HG03095 (cell line): ENCODE data around the gene PRKD2.

Source experiments
- ATAC-seq: cut with Tn5 transposase; IDR thresholded peaks from one replicate; pipeline ENCODE4 v1.9.1; 2021; ENCODE audit warnings: moderate library complexity; ENCODE audit not compliant: unreplicated experiment

Gene PRKD2

DNA sequence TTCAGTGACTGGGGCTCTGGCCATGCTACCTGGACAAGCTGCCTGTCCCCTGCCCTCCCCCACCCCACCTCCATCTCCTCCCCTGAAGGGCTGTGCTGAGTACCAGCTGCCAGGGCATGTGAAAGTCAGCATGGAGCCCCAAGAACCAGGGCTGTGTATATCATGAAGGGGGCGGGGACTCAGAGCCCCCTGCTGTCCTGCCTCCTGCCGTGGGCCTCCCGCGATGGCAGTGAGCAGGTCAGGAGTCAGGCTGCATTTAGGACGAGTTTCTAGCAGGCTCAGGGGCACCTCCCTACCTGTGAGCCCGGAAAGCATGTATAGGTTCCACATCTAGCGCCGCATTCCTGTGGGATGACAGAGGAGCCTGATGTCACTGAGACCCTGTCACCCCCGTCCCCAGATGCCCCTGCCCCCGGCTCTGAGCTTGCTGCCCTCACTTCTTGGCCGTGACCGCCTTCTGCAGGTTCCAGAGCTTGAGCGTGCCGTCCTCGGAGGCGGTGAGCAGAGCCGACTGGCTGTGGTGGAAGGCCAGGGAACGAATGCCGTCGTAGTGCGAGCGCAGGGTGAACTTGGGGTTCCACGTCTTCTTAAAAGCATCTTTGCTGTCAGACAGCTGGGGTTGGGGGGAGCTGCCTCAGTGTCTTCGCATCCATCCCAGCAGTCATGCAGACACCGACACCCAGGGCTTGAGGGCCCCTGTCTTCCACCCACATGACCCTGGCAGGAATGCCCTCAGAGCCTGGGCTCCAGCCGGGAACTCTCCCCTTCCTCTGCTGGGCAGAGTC is 8.3 kb upstream of the PRKD2 start:
- no peak for ATAC-seq

DNA sequence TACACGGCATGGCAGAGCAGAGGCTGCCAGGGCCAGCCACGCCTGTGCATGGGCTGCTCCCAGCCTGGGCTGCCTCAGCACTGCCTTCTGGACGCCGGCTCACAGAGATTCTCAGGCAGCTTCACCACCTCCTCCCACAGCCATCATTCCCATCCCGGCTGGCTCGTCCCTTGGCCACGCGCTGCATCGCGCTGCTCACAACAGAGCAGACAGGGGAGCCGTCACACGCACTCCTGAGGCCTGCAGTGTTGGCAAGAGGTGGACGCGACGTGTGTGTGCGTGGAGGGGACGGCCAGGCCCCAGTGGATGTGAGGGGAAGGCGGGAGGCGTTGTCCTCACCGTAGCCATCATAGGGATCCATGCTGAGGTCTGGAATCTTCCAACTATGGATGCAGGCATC is 7.6 kb upstream of the PRKD2 start:
- no peak for ATAC-seq

DNA sequence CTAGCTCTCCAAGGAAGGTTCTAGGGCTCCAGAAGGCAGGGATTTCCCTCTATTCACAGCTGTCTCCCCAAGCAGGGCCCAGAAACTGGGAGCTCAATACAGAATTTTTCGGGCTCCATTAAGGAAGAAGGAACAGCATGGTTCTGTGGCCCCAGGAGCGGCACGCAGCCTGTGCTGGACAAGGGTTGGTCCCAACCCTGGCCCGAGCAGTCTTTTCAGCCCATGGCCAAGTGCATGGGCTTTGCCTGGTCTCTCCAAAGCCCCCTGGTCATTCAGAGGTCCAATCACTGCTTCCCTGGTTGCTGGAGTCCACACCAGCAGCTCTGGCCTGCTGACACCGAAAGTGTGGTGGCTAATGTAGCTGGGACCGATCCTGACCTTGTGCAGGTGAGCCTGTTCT is 6.6 kb upstream of the PRKD2 start:
- ATAC-seq: no peak

DNA sequence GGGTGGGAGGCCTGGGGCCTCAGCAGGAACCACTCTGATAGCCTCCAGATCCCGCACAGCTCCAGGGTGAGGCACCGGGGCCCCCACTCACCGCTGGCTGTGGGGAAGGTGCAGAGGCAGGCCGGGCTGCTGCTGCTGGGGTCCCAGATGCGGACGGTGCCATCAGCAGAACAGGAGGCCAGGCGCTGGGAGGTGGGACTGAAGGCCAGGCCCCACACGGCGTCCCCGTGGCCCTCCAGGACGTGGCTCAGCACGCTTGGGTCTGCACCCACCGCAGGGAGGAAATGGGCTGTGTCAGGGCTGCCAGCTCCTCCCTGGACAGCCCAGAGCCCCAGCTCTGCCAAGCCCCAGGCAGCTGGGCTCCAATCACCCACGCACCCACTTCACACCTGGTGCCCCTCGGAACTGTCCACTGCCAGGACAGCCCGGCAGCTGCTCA is 6.1 kb upstream of the PRKD2 start:
- ATAC-seq: no peak

DNA sequence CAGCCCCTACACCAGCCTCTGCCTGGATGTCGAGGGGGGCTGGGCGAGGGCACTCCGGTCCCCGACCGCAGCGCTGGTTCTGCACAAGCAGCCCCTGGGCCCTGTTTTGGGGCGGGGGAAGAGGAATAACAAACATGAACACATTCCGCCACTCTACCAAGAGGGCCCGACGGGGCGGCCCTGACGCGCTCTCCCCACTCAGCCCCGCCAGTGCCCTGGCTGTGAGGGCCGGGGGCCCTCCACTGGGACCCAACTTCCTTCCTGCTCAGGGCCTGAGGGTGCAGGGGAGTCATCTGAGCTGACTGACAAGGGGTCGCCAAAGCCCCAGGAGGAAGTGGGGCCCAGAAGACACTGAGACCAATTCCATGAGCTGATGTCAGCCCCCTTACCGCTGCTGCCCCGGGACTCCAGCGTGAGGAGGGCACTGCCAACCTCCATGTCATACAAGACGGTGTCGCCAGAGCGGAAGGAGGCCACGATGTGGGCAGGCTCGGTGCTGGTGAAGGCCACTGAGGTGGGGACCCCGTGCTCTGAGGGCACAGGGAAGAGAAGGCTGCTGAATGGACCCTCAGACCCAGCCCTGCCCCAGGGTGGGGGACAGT is 5.6 kb upstream of the PRKD2 start:
- no peak for ATAC-seq

DNA sequence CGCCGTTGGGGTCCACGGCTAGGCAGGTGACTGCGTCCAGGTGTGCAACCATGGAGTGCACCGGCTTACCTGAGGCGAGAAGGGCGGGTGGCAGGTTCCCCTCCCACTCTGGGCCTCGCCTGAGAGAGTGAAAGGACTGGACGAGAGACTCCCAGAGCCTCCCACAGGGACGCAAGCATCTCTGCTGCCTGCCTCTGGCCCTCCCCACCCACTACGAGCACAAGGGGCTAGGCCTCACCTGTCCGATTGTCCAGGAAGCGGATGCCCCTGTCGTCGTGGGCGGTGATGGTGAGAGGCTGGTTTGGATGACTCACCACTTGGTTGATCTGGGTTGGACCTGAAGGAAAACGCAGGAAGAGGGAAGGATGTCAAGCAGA is 5.1 kb upstream of the PRKD2 start:
- no peak for ATAC-seq

DNA sequence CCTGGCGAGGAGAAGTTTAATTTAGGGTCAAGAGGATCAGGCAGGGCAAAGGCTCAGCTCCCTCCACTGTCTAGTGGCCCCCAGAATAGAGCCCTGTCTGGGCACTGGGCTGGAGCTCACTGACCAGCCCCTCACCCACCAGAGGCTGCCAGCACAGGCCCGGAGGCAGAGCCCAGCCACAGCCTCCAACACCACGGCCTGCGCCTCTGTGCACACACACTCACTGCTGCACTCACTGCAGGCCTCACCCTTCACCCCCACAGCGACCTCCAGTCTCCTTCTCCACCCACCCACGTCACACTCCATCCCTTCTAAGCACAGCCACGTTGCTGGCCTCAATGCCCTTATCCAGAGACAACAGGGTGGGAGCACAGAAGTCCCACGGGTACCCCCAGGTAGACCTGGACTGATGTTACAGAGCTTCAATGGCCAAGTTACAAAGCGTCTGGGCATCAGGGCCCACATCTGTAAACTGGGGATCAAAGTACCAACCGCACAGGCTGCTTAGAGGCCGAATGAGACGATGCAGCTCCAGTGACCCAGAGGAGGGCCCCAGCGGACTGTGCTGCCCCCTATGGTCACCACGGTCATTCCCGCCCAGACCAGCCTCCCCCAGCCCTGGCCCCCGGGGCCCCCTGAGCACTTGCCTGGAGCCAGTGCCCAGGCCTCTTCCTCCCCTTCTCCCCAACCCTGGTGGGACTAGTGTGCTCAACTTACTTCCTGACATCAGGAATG is 4.5 kb upstream of the PRKD2 start:
- no peak for ATAC-seq

DNA sequence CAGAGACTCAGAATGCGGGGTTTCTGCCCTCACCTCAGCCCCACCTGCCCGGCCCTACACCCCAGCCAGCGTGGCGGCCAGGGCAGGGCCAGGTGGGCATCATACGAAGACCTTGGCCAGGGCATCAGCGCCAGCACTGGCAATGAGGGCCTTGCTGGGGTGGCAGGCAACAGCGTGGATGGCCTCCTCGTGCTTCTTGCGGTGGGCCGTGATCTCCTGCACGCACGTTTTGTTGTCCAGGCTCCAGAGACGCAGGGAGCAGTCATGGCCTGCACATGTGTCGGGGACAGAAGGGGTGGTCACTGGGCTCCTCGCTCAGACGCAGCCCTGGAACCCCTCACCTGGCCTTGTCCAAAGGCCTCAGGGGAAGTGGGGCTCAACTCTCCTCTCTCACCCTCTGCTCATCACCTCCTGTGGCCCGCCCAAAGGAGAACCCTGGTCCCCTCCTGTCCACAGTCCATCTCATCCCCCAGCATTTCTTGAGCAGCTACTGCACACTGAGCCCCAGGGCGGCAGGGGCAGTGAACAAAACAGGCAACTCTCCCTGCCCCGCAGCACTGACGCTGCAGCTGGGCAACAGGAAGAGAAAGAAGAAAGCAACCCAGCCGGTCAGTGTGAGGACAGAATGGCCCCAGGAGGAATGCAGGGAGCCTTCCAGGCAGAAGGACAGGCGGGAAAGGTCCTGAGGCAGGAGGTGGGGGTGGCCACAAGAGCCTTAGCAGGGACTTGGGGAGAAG is 3.8 kb upstream of the PRKD2 start:
- ATAC-seq: no peak

DNA sequence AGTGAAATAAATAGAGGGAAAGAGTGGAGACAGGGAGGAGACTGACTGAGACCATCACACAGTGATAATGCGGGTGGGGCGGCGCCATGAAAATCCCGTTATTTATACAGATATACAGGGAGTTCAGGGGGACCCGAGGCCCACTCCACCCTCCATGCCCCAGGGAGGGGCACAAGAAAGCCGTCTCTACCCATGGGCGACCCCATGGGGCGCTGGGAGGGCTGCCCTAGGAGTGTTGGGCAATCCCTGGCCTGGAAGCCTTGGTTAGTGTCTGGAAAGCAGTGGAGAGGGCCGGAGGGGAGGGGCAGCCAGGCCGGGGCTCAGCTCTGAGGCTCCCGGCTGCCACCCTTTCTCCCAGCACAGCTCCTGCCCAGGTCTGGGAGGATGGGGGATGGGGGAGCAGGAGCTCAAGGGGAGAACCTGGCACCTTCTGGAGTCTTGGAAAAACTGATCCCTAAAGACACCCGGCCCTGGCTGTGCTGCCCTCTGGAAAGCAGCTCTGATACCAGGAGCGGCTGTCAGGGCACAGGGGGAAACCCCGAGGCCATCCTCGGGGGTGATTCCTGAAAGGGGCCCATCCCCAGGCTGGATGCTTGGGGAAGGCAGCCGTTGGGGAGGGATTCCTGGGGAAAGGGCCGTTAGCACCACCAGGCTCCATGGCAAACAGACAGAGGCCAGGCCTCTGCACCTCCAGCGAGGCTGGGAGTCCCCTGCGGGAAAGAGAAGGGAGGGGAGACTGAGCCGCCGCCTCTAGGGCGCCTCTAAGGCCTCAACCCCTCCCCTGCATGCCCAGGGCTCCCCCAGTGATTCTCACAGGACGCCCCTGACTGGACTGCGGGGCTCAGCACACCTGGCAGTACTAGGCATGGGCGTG is 3.0 kb upstream of the PRKD2 start:
- ATAC-seq: no peak

DNA sequence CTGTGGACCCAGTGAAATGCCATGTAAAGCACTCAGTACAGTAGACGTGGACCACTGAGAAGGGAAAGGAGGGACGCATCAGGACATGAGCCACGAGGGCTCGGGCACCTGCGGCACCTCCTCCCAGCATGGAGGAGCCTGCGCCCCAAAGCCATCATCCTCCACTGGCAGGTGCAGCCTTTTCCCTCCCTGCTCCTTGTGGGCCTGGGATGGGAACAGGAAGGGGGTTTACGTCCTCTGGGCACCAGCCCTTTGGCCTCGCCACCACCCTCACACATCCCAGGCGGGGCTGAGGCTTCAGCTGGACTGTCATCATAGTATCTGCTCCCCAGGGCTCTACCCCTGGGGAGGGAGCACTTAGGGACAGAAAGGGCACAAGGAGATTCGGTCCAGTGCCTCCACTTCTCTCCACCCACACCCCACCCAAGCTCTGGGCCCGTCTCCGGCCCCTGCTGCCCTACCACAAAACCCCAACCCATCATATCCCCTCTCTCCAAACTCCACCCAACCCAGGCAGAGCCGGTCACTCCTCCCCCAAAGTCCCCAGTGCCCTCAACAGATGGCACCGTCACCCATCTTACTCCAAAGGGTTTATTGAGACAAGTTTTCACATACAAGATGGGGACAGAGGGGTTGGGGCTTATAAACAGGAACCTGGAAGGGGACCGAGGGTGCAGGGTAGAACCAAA is 2.2 kb upstream of the PRKD2 start:
- ATAC-seq: no peak

DNA sequence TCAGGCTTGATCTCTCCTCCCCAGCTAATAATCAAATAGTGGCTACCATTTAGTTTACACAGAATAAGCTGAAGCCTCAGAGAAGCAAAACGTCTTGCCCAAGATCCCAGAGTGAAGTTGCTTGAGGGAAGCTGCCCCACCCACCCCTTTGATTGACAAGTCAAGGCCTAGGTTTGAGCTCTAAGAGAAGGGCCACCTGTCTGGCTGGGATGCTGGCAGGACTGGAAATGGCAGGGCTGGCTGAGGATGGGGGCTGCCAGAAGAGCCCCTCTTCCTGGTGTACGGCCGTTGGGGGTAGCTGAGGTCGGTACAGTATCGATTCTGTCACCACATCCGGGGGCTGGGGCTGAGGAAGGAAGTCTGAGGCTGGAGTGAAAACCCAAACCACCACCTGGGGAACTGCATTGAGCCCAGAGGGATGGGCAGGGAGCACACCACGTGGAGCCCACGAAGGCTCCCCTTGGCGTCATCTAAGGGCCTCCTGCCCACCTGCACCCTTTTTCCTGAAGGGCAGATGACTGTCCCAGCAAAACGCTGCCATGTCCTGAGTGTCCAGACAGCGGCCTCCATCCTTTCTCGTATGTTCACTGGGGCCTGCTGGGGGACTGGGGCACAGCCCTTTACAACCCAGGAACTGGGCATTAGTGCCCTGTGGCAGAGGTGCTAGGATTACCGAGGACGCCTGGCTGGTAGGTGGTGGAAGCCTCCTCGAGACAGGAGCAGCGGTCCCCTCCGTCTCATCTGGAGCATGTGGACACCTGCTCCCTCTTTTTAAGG is 1.4 kb upstream of the PRKD2 start:
- no peak for ATAC-seq

DNA sequence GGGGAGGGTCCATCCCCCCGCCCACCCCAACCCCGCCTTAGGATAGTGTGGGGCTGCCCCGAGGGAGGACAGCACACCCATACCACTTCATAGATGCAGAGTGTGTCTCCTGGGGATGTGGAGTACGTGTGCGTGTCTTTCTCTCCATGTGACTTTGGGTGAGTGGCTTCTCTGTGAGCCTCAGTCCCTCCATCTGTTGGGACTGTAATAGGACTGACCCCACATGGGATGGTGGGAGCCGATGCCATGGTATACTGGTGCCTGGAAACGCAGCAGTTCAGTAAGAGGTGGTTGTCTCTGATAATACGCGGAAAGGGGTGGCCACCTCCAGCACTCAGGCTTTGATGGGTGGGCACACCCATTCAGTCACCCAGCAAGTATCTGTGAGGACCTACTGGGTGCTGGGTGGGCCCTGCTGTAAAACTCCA is 816 bp upstream of the PRKD2 start:
- no peak for ATAC-seq

DNA sequence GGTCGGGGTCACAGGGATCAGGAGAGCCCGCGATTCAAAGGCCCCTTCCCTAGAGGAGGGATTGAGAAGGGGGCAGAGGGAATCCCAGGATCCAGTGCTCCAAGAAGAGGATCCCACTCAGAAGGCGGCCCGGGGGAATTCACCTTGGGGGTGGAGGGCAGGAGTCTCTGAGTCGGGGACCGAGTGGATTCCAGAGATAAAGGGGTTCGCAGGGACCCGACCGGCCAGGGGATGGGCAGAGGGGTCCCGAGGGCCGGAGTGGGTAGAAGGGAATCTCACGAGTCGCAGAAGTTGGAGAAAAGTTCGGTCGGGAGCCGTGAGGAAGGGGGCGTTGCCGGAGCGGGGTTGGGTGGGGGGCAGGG is 261 bp downstream of the PRKD2 start:
- no peak for ATAC-seq

DNA sequence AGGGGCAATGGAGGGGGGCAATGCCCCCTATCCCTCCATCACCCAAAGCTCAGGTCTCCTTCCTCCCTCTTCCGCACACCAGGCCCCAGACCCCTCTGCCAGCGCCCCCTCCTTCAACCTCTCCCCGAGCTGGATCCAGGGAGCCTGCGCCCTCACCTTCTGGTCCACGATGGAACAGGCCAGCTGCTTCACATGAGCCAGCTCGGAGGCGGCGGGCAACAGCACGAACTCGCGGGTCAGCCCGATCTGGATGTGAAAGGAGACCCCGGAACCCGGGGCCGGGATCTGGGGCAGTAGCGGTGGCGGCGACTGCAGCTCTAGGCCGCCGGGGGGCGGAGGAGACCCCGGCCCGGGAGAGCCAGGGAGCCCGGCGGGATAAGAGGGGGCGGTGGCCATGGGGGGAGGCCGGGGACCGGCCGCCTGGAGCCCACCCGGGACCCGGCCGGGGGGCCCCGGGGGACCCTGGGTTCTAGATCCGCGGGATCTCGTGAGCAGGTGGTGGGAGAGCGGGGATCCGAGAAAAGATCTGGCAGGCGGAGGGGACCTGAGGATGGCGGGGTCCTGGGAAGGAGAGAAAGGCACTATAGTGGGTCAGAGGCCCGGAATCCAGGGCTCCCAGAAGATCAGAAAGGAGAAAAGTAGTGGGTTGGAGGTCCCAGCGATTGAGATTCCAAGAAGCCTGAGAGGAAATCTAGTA is 791 bp downstream of the PRKD2 start:
- no peak for ATAC-seq

DNA sequence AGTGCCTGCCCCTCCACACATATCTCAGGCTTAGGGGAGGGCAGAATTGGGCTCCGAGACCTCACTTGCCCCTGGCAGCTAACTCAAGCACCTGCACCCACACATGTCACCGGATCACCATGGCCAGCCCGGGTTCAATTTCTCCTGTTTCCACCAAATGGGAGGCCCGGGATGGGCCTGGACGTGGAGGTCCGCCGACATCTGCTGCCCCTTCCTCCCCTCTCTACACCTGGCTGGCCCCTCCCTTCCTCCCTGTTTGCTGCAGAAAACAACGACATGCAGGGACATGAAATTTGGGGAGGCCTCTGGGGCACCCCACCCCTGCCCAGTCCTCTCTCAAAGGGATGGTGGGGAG is 1.3 kb downstream of the PRKD2 start:
- ATAC-seq: no peak

DNA sequence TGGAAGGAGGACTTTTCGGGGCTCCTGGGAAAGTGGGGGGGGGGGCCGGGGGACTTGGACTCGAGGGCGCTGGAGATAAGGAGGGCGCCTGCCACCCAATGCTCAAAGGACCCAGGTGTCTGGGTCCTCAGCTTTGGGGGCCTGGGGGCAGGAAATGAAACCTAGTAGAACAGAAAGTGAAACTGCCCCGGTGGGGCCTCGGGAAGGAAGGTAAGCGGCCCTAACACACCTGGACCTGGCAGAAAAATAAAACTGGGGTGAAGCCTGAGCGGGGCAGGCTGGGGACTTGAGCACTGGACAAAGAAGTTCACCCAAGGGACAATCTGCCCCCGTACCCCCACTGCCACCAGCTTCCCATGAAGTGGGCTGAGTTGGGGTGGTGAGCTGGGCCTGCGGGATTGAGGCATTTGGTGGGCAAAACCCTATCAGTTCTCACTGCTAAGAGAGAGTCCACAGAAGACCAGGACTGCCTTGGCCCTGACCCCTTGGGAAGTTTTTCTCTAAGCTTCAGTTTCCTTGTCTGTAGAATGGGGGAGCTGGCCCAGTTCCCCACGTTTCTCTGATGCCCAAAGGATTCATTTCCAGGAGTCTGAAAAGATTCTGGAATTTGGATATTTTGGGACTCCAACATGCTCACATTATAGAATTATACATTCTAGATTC is 2.3 kb downstream of the PRKD2 start:
- ATAC-seq: no peak

DNA sequence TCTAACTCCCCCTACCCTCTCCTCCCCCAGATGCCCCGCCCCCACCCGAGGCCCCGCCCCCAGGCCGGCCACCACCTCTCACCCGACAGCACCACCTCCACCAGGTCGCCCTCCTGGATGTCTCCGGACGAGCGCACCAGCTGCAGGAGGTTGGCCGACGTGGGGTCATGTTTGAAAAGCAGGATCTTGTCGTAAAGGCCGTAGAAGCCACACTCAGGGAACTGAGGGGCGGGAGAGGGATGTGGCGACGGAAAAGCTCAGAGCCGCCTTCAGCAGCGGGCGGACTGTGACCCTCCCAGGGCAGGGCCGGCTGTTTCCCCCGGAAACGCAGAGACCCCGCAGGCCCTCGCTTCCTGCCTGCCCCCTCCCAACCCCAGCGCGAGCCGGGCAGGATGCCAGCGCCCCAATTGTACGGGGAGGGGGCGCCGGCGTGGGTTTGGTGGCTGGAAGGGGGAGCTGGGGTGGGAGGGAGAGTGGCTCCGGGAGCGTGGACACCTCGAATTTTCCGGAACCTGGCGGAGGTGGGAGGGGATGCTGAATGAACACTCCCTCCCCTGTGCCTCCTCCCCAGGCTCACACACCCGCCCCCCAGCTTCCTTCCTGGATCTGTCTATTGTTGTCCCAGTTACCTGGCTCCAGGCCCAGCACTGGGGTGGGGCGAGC is 3.0 kb downstream of the PRKD2 start:
- ATAC-seq: no peak
